GM21367 (cell line): ENCODE results near the gene ADRA2B.
"Not testable (repeated sequence)": the region's sequence is repeated elsewhere in the genome, so short reads cannot be mapped to it uniquely, and the experiment has no call there.

Experiments used
- ATAC-seq: cut with Tn5 transposase; IDR thresholded peaks from one replicate; pipeline ENCODE4 v1.9.1; 2021; ENCODE audit not compliant: unreplicated experiment

Gene ADRA2B

DNA sequence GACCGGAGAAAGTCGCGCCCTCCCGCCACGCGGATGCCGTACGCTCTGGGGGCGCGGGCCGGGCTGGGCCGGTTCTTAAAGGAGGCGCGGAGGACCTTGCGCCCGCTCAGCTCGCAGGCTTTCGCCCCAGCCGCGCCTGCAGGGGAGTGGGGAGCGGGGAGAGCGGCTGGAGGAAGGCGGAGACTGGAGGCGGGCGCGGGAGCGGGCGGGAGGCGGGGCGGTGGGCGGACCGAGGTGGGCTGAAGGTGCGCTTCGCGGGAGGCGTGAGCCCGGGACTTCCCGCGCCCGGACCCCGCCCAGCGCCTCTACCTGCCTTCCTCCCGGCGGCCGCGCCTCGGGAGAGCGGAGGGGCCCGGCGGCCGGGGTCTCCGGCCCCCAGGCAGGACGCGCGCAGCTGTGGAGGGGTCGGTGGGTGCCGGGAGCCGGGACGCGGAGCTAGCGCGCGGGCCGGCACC, at the start of gene ADRA2B:
TSS of gene ADRA2B (minus strand) at position 148 of the 455 bp plus-strand sequence. CDS start 422 bp downstream, outside the sequence.
- no peak for ATAC-seq

DNA sequence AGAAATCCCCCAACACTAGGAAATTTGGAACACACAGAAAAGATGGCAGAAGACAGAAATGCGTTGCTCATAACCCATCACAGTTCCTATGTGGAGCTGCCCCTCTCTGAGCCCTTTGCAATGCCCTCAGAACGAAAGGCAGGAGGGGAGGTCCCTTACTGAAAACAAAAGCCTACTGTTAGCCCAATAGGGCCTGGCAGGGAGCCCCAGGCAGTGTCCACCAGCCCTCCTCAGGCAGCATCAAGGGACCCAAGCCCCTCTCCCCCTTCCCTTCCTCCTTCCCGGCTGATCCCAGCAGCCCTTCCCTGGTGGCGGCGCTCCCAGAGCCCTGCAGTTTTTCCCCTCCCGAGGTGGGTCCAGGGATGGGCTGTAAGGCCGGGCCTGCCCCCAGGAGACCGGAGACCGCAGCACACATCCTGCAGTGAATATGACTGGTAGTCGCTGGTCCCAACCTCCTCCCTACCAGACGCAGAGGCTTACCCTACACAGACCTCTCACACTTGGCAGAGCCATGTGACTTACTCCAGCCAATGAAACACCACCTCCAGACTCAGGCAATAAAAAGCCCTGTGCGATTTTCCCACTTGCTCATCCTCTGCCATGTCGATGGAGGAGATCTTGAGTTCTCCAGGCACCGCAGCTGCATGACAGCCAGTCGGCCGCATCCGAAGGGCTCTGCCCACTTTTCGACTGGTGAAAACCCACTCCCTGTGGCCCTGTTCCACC, 48.3 kb upstream of the ADRA2B start:
- peak; percentile 74 for ATAC-seq

DNA sequence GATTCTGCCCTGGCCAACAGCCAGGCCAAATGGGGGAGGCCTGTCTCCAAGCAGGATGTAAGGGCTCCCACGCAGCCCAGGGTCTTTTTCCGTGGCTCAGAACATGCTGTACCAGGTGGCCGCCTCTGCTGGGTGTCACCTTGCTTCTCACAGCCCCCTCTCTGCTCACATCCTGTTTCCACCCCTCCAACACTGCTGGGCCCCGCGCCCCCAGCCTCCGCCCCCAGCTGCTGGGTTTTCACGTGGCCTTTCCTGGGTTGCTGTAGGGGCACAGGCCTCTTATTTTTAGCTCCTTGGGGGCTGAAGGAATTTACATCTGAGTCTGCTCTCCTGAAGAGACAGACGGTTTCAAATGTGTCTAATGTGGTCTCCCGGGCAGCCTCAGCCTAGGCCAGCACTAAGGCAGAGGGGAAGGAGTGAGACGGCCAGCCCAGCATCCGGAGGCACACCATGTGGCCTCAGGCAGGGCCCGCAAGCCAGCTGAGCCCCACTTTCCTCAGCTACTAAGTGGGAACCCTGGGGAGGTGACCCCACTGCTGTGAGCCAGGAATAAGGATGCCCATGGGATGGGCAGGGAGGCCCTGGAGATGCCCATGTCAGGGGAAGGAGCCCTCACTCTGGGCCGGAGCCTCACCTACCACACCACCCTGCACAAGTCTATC, 47.5 kb upstream of the ADRA2B start:
- peak; percentile 46 for ATAC-seq

DNA sequence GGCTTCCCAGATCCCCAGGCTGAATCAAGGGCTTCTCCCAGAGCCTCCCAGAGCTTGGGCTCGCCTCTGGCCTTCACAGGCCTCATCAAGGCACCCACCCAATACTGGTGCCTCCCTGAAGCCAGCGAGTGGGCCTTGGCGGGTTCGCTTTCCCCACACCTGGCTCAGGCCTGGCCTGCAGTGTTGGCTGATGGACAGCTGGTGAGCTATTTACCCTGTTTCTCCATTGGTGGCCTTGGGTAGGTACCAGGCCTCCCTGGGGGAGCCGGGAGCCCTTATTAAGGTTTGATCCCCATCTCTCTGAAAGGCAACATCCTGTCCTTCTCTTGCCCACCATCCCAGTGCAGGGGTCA, 47.0 kb upstream of the ADRA2B start:
- ATAC-seq: no peak

DNA sequence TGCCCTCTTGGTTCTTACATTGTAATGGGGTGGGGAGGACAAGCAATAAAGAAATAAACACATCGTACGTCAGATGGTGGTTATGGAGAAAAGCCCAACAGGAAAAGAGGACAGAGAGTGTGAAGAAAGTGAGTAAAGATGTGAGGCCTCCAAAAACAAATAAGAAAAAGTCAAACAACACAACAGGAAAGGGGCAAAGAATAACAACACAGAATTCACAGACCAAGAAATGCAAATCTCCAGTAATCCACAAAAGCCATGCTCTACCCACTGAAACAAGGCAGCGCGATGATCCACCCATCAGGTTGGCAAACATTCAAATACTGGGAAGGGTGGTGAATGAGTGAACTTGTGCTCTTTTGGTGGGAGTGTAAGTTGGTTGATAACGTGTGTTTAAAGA, 45.5 kb upstream of the ADRA2B start:
- ATAC-seq: no peak

DNA sequence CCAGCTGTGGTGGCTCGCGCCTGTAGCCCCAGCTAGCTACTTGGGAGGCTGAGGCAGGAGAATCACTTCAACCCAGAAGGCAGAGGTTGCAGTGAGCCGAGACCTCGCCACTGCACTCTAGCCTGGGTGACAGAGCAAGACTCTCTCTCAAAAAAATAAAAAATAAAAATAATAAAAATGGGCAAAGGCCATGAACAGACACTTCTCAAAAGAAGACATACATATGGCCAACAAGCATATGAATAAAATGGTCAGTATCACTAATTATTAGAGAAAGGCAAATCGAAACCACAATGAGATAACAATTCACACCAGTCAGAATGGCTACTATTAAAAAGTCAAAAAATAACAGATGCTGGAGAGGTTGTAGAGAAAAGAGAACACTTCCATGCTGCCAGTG, 44.0 kb upstream of the ADRA2B start:
- ATAC-seq: not testable (repeated sequence)

DNA sequence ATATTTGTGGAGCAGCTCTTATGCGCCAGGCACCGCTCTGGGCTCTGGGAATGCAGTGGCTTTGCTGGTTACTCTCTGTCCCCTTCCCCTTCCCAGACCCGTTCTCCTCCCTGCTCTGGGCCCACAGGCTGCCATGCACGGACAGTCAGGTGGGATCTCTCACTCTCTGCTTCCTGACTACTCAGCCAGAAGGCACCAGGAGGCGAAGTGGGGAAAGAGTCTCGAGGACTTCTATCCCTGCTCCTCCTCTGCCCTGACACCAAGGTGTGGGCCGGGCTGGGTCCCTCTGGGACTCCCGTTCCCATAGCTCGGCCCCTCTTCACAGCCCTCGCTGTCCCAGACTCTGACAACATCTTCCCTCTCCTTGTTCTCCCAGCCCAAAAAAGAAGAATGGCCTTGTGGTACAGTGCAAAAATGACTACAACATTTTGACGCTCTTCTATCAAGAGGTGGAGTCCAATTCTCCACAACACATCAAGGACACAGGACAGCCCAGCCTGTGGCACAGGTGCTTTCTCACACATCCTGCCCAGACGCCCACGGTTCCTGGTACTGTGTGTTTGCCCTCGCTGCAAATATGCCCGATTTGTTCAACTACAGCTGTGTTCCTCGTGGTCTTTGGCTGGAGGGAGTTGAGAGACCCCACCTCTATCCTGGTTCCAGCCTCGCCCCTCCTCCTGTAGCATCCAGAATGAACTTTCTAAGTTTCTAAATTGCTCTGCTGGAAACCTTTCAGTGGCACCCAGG, 42.9 kb upstream of the ADRA2B start:
- ATAC-seq: no peak

DNA sequence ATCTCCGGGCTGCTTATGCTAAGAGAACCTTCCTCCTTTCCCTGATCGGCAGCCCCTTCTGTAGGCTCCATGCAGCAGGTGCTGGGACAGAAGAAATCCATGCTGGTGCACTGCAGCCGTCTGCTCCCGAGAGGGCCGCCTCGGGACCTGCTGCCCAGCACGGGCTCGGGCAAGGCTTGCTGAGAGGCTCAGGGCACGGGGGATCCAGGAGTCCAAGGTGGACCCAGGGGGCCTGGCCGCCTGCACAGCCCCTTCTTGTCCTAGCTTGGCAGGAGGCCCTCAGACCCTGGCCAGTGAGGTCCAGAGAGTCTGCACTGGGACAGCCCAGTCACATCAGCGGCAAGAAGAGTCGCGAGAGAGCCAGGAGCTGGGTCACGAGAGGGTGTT, 42.2 kb upstream of the ADRA2B start:
- ATAC-seq: no peak

DNA sequence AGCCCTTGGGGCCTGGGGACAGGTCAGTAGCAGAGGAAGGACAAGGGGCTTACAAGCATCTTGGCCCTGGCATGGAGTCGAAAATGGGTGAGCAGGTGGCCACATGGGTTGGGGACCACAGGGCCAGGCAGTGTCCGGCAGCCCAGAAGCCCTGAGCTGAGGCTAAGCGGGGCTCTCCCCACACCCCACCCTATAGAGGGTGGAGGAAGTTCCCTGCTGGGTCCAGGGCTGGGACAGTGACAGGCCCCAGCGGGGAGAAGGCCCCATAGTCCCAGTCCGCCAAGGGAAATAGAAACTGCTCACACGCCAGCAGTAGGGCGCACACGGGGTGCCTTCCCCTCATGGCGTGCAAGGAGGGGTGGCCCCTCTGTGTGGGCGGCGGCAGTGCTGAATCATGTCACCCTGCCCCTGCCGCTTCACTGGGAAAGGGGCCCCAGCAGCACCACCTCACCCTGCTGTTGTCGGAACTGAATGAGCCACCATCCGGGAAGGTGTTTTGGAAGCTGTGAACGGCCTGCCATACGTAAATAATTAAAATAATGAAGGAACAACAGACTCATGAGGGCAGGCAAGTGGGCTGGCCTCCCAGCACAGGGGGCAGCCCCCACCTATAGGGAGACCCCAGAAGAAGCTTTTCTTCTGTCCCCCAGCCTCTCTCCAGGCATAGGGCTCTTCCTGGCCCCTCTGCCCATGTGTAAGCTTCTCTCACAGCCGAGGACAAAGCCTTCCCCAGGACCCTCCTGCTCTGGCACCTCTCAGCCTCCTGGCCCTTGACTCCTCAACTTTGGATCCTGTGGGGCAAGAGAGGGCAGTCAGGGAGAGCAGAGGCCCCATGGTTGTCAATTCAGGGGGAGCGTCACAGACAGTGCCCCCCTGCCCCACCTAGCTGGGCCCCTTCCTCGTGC, 41.5 kb upstream of the ADRA2B start:
- peak; percentile 48 for ATAC-seq

DNA sequence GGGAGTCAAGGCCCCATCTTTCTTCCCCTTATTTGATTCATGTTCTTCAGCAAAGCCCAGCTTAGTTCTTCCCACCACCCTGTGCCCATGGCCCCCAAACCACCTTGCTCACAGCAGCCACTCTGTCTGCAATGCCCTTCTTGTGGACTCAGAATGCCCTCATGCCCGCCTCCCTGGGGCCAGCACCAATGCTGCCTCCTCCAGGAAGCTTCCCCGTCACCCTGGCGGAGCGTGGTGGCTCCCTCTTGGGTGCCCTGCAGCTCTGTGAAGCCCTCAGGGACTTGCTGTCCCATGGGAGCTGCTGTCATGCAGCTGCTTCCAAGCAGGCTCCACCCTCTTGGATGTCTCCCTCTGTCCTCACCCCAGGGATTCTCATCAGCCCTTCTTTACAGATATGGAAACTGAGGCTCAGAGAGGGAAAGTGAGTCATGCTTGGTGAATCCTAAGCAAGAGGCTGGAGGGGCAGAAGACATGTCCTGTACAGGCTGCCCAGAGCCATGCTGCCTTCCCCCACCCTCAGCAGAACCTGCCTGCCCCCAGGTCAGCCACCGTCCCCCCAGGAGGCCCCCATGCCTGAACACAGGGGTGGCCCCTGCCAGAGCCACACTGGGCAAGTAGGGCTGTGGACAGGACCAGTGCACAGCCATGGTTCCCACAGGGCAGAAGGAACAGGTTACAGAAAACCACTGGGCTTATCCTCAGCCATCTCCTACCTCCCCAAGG, 40.7 kb upstream of the ADRA2B start:
- ATAC-seq: peak; percentile 28

DNA sequence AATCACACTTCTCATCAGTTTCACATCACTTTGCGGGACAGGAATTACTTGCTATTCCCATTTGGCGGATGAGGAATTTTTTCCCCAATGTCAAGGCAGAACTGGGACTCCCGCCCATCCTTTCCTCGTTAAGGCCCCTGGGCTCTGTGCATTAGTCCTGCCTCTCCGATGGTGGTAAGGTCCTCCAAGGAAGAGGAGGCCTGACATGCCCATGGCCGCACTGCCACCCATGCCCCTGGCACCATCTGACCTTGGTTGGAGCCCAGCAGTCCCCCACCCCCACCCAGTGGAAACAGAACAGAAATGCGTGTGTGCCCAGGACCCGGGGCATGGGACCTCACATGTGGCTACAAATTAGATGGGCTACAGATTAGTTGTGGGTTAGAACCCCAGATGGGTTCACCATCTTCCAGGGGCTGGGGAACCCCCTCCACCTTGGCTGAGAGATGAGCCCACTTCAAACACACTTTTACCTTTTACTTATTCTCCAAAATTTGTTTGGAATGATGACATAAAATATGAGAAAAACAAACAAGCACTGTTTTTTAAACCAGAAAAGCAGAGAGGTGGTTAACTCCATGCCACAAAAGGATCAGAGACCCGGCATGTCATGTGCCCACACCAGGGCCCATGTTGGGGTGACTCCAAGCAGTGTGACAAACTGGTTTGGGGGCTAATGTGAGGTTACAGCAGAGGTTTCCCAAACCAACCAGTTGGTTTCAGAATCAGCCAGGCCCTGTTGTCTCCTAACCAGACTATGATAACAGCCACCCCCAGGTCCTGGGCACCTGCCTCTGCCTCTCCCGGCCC, 39.8 kb upstream of the ADRA2B start:
- ATAC-seq: no peak

DNA sequence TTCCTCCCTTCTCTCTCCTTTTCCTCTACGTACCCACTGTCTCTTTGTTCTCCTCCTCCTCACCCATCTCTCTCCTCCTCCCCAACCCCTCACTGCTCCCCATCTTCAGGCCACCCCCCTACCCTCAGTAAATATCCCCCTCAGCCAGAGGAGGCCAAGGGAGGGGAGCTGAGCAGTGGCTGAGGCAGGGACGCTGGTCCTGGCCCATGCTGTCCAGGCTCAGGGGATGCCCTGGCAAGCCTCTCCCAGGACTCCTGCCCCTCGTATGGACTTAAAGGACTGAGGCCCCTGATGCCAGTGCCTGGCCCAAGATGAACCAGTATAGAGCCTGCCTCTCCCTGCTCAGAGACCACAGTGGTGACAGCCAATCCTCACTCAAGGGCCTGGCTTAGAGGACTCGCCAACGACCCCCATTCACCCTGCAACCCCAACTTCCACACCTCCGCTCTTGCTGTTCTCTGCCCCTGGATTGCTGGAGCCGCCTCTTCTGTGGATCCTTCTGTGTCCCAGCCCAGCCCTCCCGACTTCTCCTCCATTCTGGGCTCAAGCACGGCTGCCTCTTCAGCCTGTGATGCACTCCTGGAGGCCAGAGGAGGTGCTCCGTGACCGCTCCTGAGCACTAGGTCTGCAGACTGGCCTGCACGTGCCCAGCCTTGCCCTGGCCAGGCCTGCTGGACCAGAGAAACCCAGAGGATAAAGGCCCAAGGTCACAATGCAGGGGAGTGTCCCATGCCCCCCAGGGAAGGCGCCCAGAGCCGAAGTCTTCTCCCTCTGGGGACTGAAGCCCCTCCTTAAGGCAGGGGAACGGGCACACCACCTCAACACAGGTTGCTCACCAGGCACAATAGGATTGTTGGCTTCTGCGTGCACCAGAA, 38.4 kb upstream of the ADRA2B start:
- no peak for ATAC-seq

DNA sequence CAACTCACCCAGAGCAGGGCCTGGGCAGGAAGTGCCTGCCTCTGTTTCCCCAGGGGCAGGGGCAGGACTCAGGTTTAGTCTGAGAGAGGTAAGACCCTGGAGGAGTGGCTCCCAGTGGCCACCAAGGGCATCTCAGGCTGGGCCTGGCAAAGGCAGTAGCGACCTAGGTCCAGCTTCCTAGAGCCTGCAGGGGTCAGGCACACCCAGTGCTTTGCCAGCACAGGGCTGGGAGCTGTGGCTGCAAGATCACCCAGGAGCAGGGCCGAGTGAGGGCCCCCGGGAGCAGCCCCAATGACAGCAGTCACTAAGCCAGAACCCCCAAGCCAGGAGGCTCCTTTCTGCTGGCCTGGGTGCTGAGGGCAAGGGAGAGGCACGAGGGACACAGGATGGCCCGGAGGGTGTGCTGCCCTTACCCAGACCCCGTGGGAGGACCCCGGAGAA, 37.6 kb upstream of the ADRA2B start:
- no peak for ATAC-seq

DNA sequence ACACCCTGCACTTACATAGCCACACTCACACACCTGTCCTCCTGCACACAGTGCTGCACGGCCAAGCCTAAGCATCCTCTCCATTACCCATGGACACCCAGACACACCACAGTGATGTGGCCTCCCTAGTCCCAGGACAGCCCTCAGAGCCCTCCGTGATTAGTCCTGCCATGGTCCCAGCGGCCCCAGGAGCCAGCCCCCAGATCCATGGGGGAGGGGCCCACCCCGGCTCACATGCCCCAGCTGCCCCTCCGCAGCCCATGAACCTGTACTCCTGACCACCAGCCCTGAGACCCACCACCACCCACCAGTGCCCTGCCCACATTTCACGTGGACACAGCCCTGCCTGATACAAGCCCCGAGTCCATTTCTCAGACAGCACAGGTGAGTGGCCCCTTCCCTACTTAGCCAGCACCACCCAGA, 36.9 kb upstream of the ADRA2B start:
- ATAC-seq: no peak

DNA sequence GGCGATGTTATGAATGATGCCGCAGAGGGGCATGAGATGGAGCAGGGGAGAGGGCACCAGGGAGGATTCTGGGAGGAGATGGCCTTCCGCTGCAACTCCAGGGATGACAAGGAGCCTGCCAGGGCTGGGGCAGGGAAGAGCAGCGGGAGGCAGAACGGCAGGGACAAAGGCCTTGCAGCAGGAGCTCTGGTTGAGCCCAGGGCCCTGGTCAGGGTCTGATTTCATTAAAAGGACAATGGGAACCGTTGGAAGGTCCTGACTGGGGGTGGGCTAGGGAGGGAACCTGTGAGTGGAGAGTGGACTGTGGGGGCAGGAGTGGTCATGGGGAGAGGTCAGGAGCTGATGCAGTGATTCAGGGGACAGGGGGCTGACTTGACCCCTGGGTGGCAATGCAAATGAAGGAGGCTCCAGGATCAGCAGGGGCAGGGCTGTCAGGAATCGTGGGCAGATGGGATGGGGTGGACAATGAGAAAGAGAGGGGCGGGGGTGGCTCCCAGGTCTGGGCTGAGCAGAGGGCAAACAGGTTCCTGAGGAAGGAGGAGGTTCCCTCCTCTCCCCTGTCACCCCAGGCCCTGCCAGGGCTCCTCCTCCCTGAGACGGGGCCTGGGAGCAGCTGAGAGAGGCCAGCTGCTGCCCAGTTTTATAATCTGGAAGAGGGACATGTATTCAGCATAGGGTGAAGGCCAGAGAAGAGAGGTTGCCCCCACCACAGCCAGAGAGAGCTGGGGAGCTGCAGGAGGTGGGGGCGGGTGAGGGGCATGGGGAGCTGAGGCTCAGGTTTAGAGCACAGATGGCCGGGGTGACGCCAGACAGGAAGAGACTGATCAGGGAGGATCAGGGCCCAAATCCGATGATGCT, 36.2 kb upstream of the ADRA2B start:
- no peak for ATAC-seq

DNA sequence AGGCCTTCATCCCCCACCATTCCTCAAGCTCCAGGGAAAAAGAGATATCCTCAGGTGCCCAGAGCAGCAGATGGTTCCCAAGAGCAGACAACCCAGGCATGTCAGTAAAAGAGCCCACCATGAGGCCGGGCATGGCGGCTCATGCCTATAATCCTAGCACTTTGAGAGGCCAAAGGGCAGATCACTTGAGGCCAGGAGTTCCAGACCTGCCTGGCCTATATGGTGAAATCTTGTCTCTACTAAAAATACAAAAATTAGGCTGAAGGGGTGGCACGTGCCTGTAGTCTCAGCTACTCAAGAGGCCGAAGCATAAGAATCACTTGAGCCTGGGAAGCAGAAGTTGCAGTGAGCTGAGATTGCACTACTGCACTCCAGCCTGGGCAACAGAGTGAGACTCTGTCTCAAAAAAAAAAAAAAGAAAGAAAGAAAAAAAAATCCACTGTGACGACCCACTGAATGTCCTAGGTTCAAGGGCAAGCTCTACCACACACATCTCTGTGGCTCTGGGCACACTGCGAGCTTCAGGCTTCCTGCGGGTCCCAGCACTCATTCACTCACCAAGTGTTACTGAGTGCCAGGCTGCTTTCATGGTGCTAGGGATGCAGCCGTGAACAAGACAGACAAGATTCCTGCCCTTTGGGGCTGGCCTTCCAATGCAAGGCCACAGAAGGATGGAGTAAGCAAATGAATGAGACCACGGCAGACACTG, 35.4 kb upstream of the ADRA2B start:
- ATAC-seq: no peak
